22Rv1 (cell line): Measurements from ENCODE around the gene CDRT4.

Experiments
- CTCF ChIP-seq: fragments of 450-650 bp; IDR thresholded peaks from 2 replicates; pipeline ENCODE4 v1.5.1; 2017; ENCODE audit warnings: mild to moderate bottlenecking
- ZFX ChIP-seq: fragments of 450-650 bp; IDR thresholded peaks from 2 replicates; pipeline ENCODE4 v1.6.1; 2017; ENCODE audit warnings: antibody characterized with exemption, borderline replicate concordance

- TF ChIP-seq CTCF (no peak), ZFX (no peak)
Measured at GRCh38 chr17:15386083-15386482, 81.3 kb downstream of the CDRT4 start.
